Dendritic cell treated with granulocyte-macrophage colony-stimulating factor and Interleukin-4, amounts not matched to agents 40 ng/mL and 50 ng/mL, for 4 days (primary cell): ENCODE measurements around the gene GEN1.

Source experiments
- H3K27ac Mint-ChIP-seq: one replicate; pipeline ENCODE4 v1.8.0; 2022; ENCODE audit warnings: mild to moderate bottlenecking, mixed read lengths
- H3K27me3 Mint-ChIP-seq: one replicate; pipeline ENCODE4 v1.8.0; 2022; ENCODE audit warnings: mild to moderate bottlenecking, mixed read lengths
- H3K36me3 Mint-ChIP-seq: one replicate; pipeline ENCODE4 v1.8.0; 2022; ENCODE audit warnings: low read depth, mixed read lengths
- H3K4me1 Mint-ChIP-seq: one replicate; pipeline ENCODE4 v1.8.0; 2022; ENCODE audit warnings: low read depth, mixed read lengths
- H3K4me3 Mint-ChIP-seq: one replicate; pipeline ENCODE4 v1.8.0; 2022; ENCODE audit warnings: mild to moderate bottlenecking, moderate library complexity, mixed read lengths
- H3K9me3 Mint-ChIP-seq: one replicate; pipeline ENCODE4 v1.8.0; 2022; ENCODE audit warnings: mixed read lengths
- intact Hi-C: fragments of 100-400 bp; cut with micrococcal nuclease; formaldehyde crosslinking; loops from one replicate; pipeline ENCODE4 v1.15.0; 2022

The GEN1 gene

GRCh38 chr2:17793803-17794354, 39.9 kb downstream of the GEN1 start:
- Mint-ChIP-seq H3K27ac (no peak overlapping the region), H3K4me1 (no peaks in the 10 kb centered on the region), H3K4me3 (no peak overlapping the region), H3K9me3 (no peaks in the 10 kb centered on the region), H3K36me3 (no peaks in the 10 kb centered on the region), H3K27me3 (peaks cover 14% of the 10 kb centered on the region)
- intact Hi-C loops = no loop called here

- H3K4me1 Mint-ChIP-seq = peaks cover 6% of the 10 kb centered on the region
- H3K27me3 Mint-ChIP-seq = peaks cover 12% of the 10 kb centered on the region
- no peaks in the 10 kb centered on the region for H3K36me3 Mint-ChIP-seq
- no peak overlapping the region for H3K4me3 Mint-ChIP-seq
- H3K9me3 Mint-ChIP-seq = no peaks in the 10 kb centered on the region
- intact Hi-C loops = no loop called here
- no peak overlapping the region for H3K27ac Mint-ChIP-seq
Measured at GRCh38 chr2:17795309-17795708, 41.4 kb downstream of the GEN1 start.

GRCh38 chr2:17798338-17798737, 44.4 kb downstream of the GEN1 start:
- H3K27me3 Mint-ChIP-seq = peaks cover 2% of the 10 kb centered on the region
- intact Hi-C loops = no loop called here
- peaks cover 11% of the 10 kb centered on the region for H3K4me1 Mint-ChIP-seq
- no peak overlapping the region for H3K27ac Mint-ChIP-seq
- no peak overlapping the region for H3K4me3 Mint-ChIP-seq
- H3K9me3 Mint-ChIP-seq = no peaks in the 10 kb centered on the region
- no peaks in the 10 kb centered on the region for H3K36me3 Mint-ChIP-seq

GRCh38 chr2:17799301-17800120, 45.6 kb downstream of the GEN1 start:
- peaks cover 2% of the 10 kb centered on the region for H3K27me3 Mint-ChIP-seq
- H3K9me3 Mint-ChIP-seq = no peaks in the 10 kb centered on the region
- H3K36me3 Mint-ChIP-seq = no peaks in the 10 kb centered on the region
- peaks cover 23% of the 10 kb centered on the region for H3K4me1 Mint-ChIP-seq
- no peak overlapping the region for H3K27ac Mint-ChIP-seq
- H3K4me3 Mint-ChIP-seq = no peak overlapping the region
- intact Hi-C loops = no loop called here

GRCh38 chr2:17800219-17800618, 46.3 kb downstream of the GEN1 start:
- H3K36me3 Mint-ChIP-seq = no peaks in the 10 kb centered on the region
- H3K27me3 Mint-ChIP-seq = peaks cover under 1% of the 10 kb centered on the region
- no peaks in the 10 kb centered on the region for H3K9me3 Mint-ChIP-seq
- no peak overlapping the region for H3K4me3 Mint-ChIP-seq
- H3K27ac Mint-ChIP-seq = no peak overlapping the region
- intact Hi-C loops = no loop called here
- H3K4me1 Mint-ChIP-seq = peaks cover 30% of the 10 kb centered on the region

GRCh38 chr2:17800693-17801458, 46.9 kb downstream of the GEN1 start:
- H3K27ac Mint-ChIP-seq = no peak overlapping the region

GRCh38 chr2:17803497-17803896, 49.6 kb downstream of the GEN1 start:
- Mint-ChIP-seq H3K36me3 (no peaks in the 10 kb centered on the region), H3K27me3 (no peaks in the 10 kb centered on the region), H3K9me3 (no peaks in the 10 kb centered on the region), H3K4me3 (no peak overlapping the region), H3K4me1 (peaks cover 41% of the 10 kb centered on the region), H3K27ac (peak overlapping the region; percentile 60)
- intact Hi-C loops = no loop called here

More at GRCh38 chr2:17800693-17801458, 46.9 kb downstream of the GEN1 start:
- H3K9me3 Mint-ChIP-seq = no peaks in the 10 kb centered on the region
- no peak overlapping the region for H3K4me3 Mint-ChIP-seq
- intact Hi-C loops = no loop called here
- peaks cover 36% of the 10 kb centered on the region for H3K4me1 Mint-ChIP-seq
- no peaks in the 10 kb centered on the region for H3K27me3 Mint-ChIP-seq
- no peaks in the 10 kb centered on the region for H3K36me3 Mint-ChIP-seq

- intact Hi-C loops = no loop called here
- H3K4me3 Mint-ChIP-seq = no peak overlapping the region
- H3K27me3 Mint-ChIP-seq = no peaks in the 10 kb centered on the region
- H3K4me1 Mint-ChIP-seq = peaks cover 38% of the 10 kb centered on the region
- no peaks in the 10 kb centered on the region for H3K9me3 Mint-ChIP-seq
- H3K27ac Mint-ChIP-seq = peak overlapping the region; percentile 60
- H3K36me3 Mint-ChIP-seq = no peaks in the 10 kb centered on the region
Measured at GRCh38 chr2:17804358-17804757, 50.4 kb downstream of the GEN1 start.

- Mint-ChIP-seq H3K4me1 (peaks cover 35% of the 10 kb centered on the region), H3K36me3 (no peaks in the 10 kb centered on the region), H3K4me3 (no peak overlapping the region), H3K27ac (peak overlapping the region; percentile 60), H3K9me3 (no peaks in the 10 kb centered on the region), H3K27me3 (no peaks in the 10 kb centered on the region)
- intact Hi-C loops = no loop called here
Measured at GRCh38 chr2:17805166-17805565, 51.2 kb downstream of the GEN1 start.

GRCh38 chr2:17805717-17806363, 51.9 kb downstream of the GEN1 start:
- Mint-ChIP-seq H3K27me3 (no peaks in the 10 kb centered on the region), H3K4me3 (no peak overlapping the region), H3K9me3 (no peaks in the 10 kb centered on the region), H3K4me1 (peaks cover 35% of the 10 kb centered on the region), H3K36me3 (no peaks in the 10 kb centered on the region), H3K27ac (peak overlapping the region; percentile 60)
- intact Hi-C loops = no loop called here

GRCh38 chr2:17813010-17813741, 59.2 kb downstream of the GEN1 start:
- H3K36me3 Mint-ChIP-seq = no peaks in the 10 kb centered on the region
- no peak overlapping the region for H3K4me3 Mint-ChIP-seq
- H3K27me3 Mint-ChIP-seq = no peaks in the 10 kb centered on the region
- intact Hi-C loops = loop anchor here (5.0 kb wide), 1 partner anchor 61 kb away; the partner anchor contains the start of genes GEN1 and SMC6
- no peaks in the 10 kb centered on the region for H3K9me3 Mint-ChIP-seq
- H3K4me1 Mint-ChIP-seq = peaks cover 31% of the 10 kb centered on the region
- H3K27ac Mint-ChIP-seq = peak overlapping the region; percentile 85

- H3K9me3 Mint-ChIP-seq = no peaks in the 10 kb centered on the region
- H3K36me3 Mint-ChIP-seq = no peaks in the 10 kb centered on the region
- H3K4me3 Mint-ChIP-seq = no peak overlapping the region
- no peaks in the 10 kb centered on the region for H3K27me3 Mint-ChIP-seq
- H3K27ac Mint-ChIP-seq = peak overlapping the region; percentile 85
- H3K4me1 Mint-ChIP-seq = peaks cover 31% of the 10 kb centered on the region
- intact Hi-C loops = loop anchor here (5.0 kb wide), 1 partner anchor 62 kb away; the partner anchor contains the start of genes GEN1 and SMC6
Measured at GRCh38 chr2:17813742-17814473, 60.0 kb downstream of the GEN1 start.

- Mint-ChIP-seq H3K27ac (no peak overlapping the region), H3K27me3 (peaks cover 2% of the 10 kb centered on the region), H3K4me1 (peaks cover 34% of the 10 kb centered on the region), H3K36me3 (no peaks in the 10 kb centered on the region), H3K4me3 (no peak overlapping the region), H3K9me3 (no peaks in the 10 kb centered on the region)
- intact Hi-C loops = loop anchor here (5.0 kb wide), 1 partner anchor 62 kb away; the partner anchor contains the start of genes GEN1 and SMC6
Measured at GRCh38 chr2:17814601-17815000, 60.7 kb downstream of the GEN1 start.
